Psoas muscle (tissue), 8 donors: Measurements from ENCODE around the gene SNX20. TPM values are rescaled to one million over a fixed set of nuclear protein-coding genes. Genes with fewer than 3 reads are reported as not detected.

Experiments used
- ATAC-seq, 4 donors: fragments of 200-7000 bp; cut with Tn5 transposase; one replicate each; pipeline ENCODE4 v1.9.1; 2020; ENCODE audit warnings: moderate library complexity in 3 of 4, mild to moderate bottlenecking in 2 of 4
- DNase-seq, 2 donors: peaks; one replicate each; pipeline ENCODE4 v3.0.0-alpha.2; 2020
- H3K27ac ChIP-seq: fragments of 200-600 bp; one replicate; pipeline ENCODE4 v1.8.0; 2022
- H3K27me3 ChIP-seq, 3 donors: fragments of 200-600 bp in 1 of 3; one replicate each; pipeline versions ENCODE4 v1.6.1 to v1.8.0; 2013 to 2022; ENCODE audit warnings: low read length in 2 of 3, mild to moderate bottlenecking in 2 of 3, moderate library complexity in 1 of 3; ENCODE audit not compliant: insufficient read depth in 3 of 3
- H3K36me3 ChIP-seq, 2 donors: fragments of 200-600 bp in 1 of 2; one replicate each; pipeline versions ENCODE4 v1.6.1 to v1.8.0; 2013 to 2022; ENCODE audit warnings: low read depth in 1 of 2, mild to moderate bottlenecking in 1 of 2, moderate library complexity in 1 of 2; ENCODE audit not compliant: insufficient read depth in 1 of 2
- H3K4me1 ChIP-seq: fragments of 200-600 bp; one replicate; pipeline ENCODE4 v1.8.0; 2022
- H3K4me3 ChIP-seq: fragments of 200-600 bp; one replicate; pipeline ENCODE4 v1.8.0; 2022; ENCODE audit warnings: mild to moderate bottlenecking
- H3K9me3 ChIP-seq: fragments of 200-600 bp; one replicate; pipeline ENCODE4 v1.8.0; 2022
- CTCF ChIP-seq: fragments of 200-600 bp; IDR thresholded peaks from one replicate; pipeline ENCODE4 v1.8.0; 2022; ENCODE audit warnings: antibody characterized with exemption
- WGBS, 3 donors: extraction: QIAGEN DNeasy Blood & Tissue Kit; methylation state at CpG; one replicate each; pipeline versions ENCODE4 v1.1.6 to v1.1.7; 2013; 5-methylcytosine and 5-hydroxymethylcytosine counted together
- intact Hi-C, 2 donors: fragments of 100-400 bp; cut with DNase I; formaldehyde crosslinking; loops; one replicate each; pipeline versions ENCODE4 v1.11.0 to v1.14.2; 2022
- polyA plus RNA-seq, 3 donors: library from polyadenylated mRNA; stranded (reverse); fragments of 200-250 nt; gene quantifications; one replicate each; pipeline ENCODE4 v1.2.3, GENCODE V29; 2013
- total RNA-seq, 4 donors: library from RNA; stranded (reverse); fragmentation: NEBNext Ultra II Directional in 2 of 4; extraction: Animal tissue kit (Norgen Biotek cat#: 25700) in 2 of 4; gene quantifications; one replicate each; pipeline versions ENCODE4 v1.2.1 to v1.2.4, GENCODE V29; 2021 to 2023
- donor health status: healthy with polysubstance abuse.
- donor health status: DM: no; HTN: no; CAD: no; lungs with moderate emphysema.
- donor health status: Bipolar disorder and iron deficiency.
- donor health status: healthy.
- donor health status: DM: yes; HTN: yes; CAD: no.
- donor health status: DM: no; HTN: no; CAD: no.
- donor health status: DM: no; HTN: no; CAD: no.
- donor health status: DM: yes; HTN: yes; CAD: no.

Gene SNX20
- total and polyA plus RNA-seq, 7 donors: 0.78 to 2.1 (median 1.1) TPM

GRCh38 chr16:50677351-50677750 lies 3.8 kb downstream of the SNX20 start:
- peaks cover 0 to 9% (median 3%) of the 10 kb centered on the region in 3 donors for H3K27me3 ChIP-seq
- peak; percentile 12 for TF ChIP-seq CTCF
- intact Hi-C loops: loop anchor here in 1 of 2 donors (5.0 kb wide), 1 partner anchor 70 kb away; no protein-coding TSS in a partner anchor
- no peaks in the 10 kb centered on the region for H3K4me1 ChIP-seq
- no peaks in the 10 kb centered on the region for H3K9me3 ChIP-seq
- 78 to 81% (median 81%) methylated on average over 7 of the region's 7 CpGs for WGBS, 3 donors
- DNase-seq (no peak), ATAC-seq (no peak)
- H3K27ac ChIP-seq: no peak overlapping the region
- no peak overlapping the region for H3K4me3 ChIP-seq
- no peaks in the 10 kb centered on the region for H3K36me3 ChIP-seq

- Histone ChIP-seq H3K4me1 (no peaks in the 10 kb centered on the region), H3K9me3 (peaks cover 5% of the 10 kb centered on the region), H3K27ac (no peak overlapping the region), H3K36me3 (no peaks in the 10 kb centered on the region), H3K27me3 (peaks cover 0 to 9% (median 3%) of the 10 kb centered on the region in 3 donors), H3K4me3 (no peak overlapping the region)
- WGBS, 3 donors: 69 to 75% (median 71%) methylated on average over 9 of the region's 9 CpGs
- intact Hi-C loops: loop anchor here in 1 of 2 donors (5.0 kb wide), 1 partner anchor 71 kb away; no protein-coding TSS in a partner anchor
- peak in 3 of 4 donors; percentile 36 to 57 (median 42) for ATAC-seq
- no peak for TF ChIP-seq CTCF
- no peak for DNase-seq
Measured at GRCh38 chr16:50676684-50677225, 4.4 kb downstream of the SNX20 start.

- no peaks in the 10 kb centered on the region for H3K36me3 ChIP-seq
- DNase-seq (no peak), ATAC-seq (no peak)
- no peak overlapping the region for H3K4me3 ChIP-seq
- H3K27ac ChIP-seq: no peak overlapping the region
- H3K9me3 ChIP-seq: peaks cover 7% of the 10 kb centered on the region
- H3K27me3 ChIP-seq: peaks cover 0 to 9% (median 3%) of the 10 kb centered on the region in 3 donors
- TF ChIP-seq CTCF: no peak
- intact Hi-C loops: loop anchor here in 1 of 2 donors (5.0 kb wide), 1 partner anchor 71 kb away; no protein-coding TSS in a partner anchor
- WGBS, 3 donors: 75 to 83% (median 80%) methylated on average over 23 of the region's 23 CpGs
- H3K4me1 ChIP-seq: no peaks in the 10 kb centered on the region
Measured at GRCh38 chr16:50675686-50676610, 5.2 kb downstream of the SNX20 start.

GRCh38 chr16:50674831-50675230 lies 6.3 kb downstream of the SNX20 start:
- intact Hi-C loops: loop anchor here in 1 of 2 donors (5.0 kb wide), 1 partner anchor 72 kb away; no protein-coding TSS in a partner anchor
- Histone ChIP-seq H3K36me3 (no peaks in the 10 kb centered on the region), H3K4me1 (no peaks in the 10 kb centered on the region), H3K27me3 (peaks cover 0 to 9% (median 3%) of the 10 kb centered on the region in 3 donors), H3K4me3 (no peak overlapping the region), H3K9me3 (peaks cover 7% of the 10 kb centered on the region), H3K27ac (no peak overlapping the region)
- no peak for TF ChIP-seq CTCF
- DNase-seq (no peak), ATAC-seq (no peak)
- WGBS, 3 donors: 72 to 78% (median 74%) methylated on average over 4 of the region's 4 CpGs
